ENCODE data around the gene RING1.

Gene RING1

GRCh38 chr6:33247977-33248642, 39.8 kb downstream of the RING1 start:
- peak overlapping the region; percentile 27 to 87 for H3K4ac ChIP-seq (ENCODE audit: low read depth in 1 of 2, low read length in 2 of 2)
- H4K8ac ChIP-seq (ENCODE audit: low read length) = peak overlapping the region; percentile 74
- peak overlapping the region; percentile 33 to 68 for H2BK12ac ChIP-seq (ENCODE audit: low read length in 2 of 2)
- H3K9ac ChIP-seq (ENCODE audit: low read length) = peak overlapping the region; percentile 88
- peaks cover 14% of the 10 kb centered on the region for H3K4me1 ChIP-seq (ENCODE audit: control insufficient read depth, insufficient read depth, low read depth, low read length)
- peaks cover 0 to 5% of the 10 kb centered on the region in 2 experiments for H3K27me3 ChIP-seq (ENCODE audit: control insufficient read depth in 1 of 2, insufficient read depth in 1 of 2, low read length in 2 of 2)
- peak overlapping the region; percentile 4 for H2BK15ac ChIP-seq (ENCODE audit: low read depth, poor library complexity, severe bottlenecking)
- H3K9me3 ChIP-seq (ENCODE audit: control insufficient read depth, low read length) = no peaks in the 10 kb centered on the region
- peaks cover 9 to 14% of the 10 kb centered on the region in 2 experiments for H3K36me3 ChIP-seq (ENCODE audit: control insufficient read depth in 1 of 2, insufficient read depth in 2 of 2, low read depth in 1 of 2, low read length in 2 of 2)
- peak overlapping the region; percentile 74 for H2BK120ac ChIP-seq (ENCODE audit: low read depth, low read length)
- H3K23ac ChIP-seq (ENCODE audit: low read length in 2 of 2) = no peak overlapping the region
- no peak overlapping the region for H3K14ac ChIP-seq (ENCODE audit: low read length in 2 of 2)
- peak overlapping the region; percentile 14 for H4K91ac ChIP-seq (ENCODE audit: low read length)
- peak; percentile 89 for DNase-seq
- peak overlapping the region; percentile 79 to 93 for H3K18ac ChIP-seq (ENCODE audit: low read depth in 1 of 2, low read length in 2 of 2)
- peaks cover 12% of the 10 kb centered on the region for H3K79me1 ChIP-seq (replicated peaks; ENCODE audit: low read length, poor library complexity, severe bottlenecking)
- 6% methylated on average over 28 of the region's 28 CpGs for WGBS
- peak overlapping the region; percentile 61 to 72 for H3K4me3 ChIP-seq (ENCODE audit: insufficient read depth in 1 of 2, low read depth in 1 of 2, low read length in 2 of 2)
- H2AFZ ChIP-seq (ENCODE audit: low read depth, low read length) = peak overlapping the region; percentile 73
- H3K4me2 ChIP-seq (ENCODE audit: low read length, poor library complexity, severe bottlenecking) = peak overlapping the region; percentile 95
- no peak overlapping the region for H2BK5ac ChIP-seq (ENCODE audit: low read depth, low read length, poor library complexity, severe bottlenecking)
- no peak overlapping the region for H2AK5ac ChIP-seq (ENCODE audit: low read length, severe bottlenecking)
- H3K27ac ChIP-seq (ENCODE audit: low read length, poor library complexity, severe bottlenecking) = peak overlapping the region; percentile 66

- Histone ChIP-seq H3K9me3 (ENCODE audit: control insufficient read depth, low read length) (no peaks in the 10 kb centered on the region), H2AK5ac (ENCODE audit: low read length, severe bottlenecking) (no peak overlapping the region), H3K18ac (ENCODE audit: low read depth in 1 of 2, low read length in 2 of 2) (peak overlapping the region; percentile 79 to 93), H4K91ac (ENCODE audit: low read length) (peak overlapping the region; percentile 14), H3K23ac (ENCODE audit: low read length in 2 of 2) (peak overlapping the region in 1 of 2 experiments; percentile 75), H3K4me3 (ENCODE audit: insufficient read depth in 1 of 2, low read depth in 1 of 2, low read length in 2 of 2) (peak overlapping the region; percentile 61 to 72), H3K27ac (ENCODE audit: low read length, poor library complexity, severe bottlenecking) (peak overlapping the region; percentile 66), H3K14ac (ENCODE audit: low read length in 2 of 2) (peak overlapping the region in 1 of 2 experiments; percentile 31), H3K36me3 (ENCODE audit: control insufficient read depth in 1 of 2, insufficient read depth in 2 of 2, low read depth in 1 of 2, low read length in 2 of 2) (peaks cover 9 to 14% of the 10 kb centered on the region in 2 experiments), H3K4me1 (ENCODE audit: control insufficient read depth, insufficient read depth, low read depth, low read length) (peaks cover 14% of the 10 kb centered on the region), H4K8ac (ENCODE audit: low read length) (peak overlapping the region; percentile 71), H2BK5ac (ENCODE audit: low read depth, low read length, poor library complexity, severe bottlenecking) (no peak overlapping the region), H3K4ac (ENCODE audit: low read depth in 1 of 2, low read length in 2 of 2) (peak overlapping the region; percentile 27 to 87), H3K27me3 (ENCODE audit: control insufficient read depth in 1 of 2, insufficient read depth in 1 of 2, low read length in 2 of 2) (peaks cover 0 to under 1% of the 10 kb centered on the region in 2 experiments), H3K9ac (ENCODE audit: low read length) (peak overlapping the region; percentile 88), H3K79me1 (replicated peaks; ENCODE audit: low read length, poor library complexity, severe bottlenecking) (peaks cover 12% of the 10 kb centered on the region), H2BK12ac (ENCODE audit: low read length in 2 of 2) (peak overlapping the region; percentile 33 to 68), H2BK120ac (ENCODE audit: low read depth, low read length) (peak overlapping the region; percentile 74), H2AFZ (ENCODE audit: low read depth, low read length) (peak overlapping the region; percentile 73), H3K4me2 (ENCODE audit: low read length, poor library complexity, severe bottlenecking) (peak overlapping the region; percentile 95), H2BK15ac (ENCODE audit: low read depth, poor library complexity, severe bottlenecking) (no peak overlapping the region)
- peak; percentile 80 for DNase-seq
- WGBS = 7% methylated on average over 17 of the region's 18 CpGs
Measured at GRCh38 chr6:33248643-33248931, 40.3 kb downstream of the RING1 start.

DNA sequence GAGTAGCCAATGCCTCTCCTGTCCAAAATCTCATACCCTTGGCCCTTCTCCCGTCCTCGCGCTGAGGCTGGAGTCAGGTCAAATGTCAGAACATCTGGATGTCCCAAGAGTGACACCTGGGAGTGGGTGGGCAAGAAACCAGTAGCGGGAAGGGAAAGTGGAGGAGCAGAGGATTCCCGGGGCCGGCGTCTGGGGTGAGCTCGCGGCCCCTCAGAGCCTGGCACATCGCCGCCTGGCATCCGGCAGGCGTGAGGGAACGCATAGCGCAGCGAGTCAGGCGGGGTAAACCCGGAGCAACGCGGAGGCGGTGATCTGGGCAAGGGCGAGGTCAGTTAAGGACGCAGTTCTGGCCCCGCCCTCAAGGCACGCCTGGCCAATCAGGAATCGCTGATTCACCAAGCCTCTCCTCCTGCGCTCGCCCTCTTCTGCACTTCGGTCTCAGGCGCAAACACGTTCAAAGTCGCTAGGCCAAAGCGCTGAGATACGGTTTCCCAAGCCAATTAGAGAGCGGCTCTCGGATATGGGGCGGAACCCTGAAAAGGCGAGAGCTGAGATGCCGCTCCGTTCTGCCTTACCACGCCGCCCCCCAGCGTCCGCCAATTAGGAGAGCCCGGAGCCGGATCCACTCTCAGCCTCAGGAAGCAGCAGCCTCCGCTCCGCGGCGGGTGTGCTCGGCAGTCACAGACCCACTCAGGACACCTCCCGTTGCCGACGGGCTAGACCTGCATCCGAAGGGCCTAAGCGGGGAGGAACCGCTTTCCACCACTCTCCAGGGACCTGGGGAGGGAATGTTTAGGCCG, 40.8 kb downstream of the RING1 start:
- peaks cover 9 to 14% of the 10 kb centered on the region in 2 experiments for H3K36me3 ChIP-seq (ENCODE audit: control insufficient read depth in 1 of 2, insufficient read depth in 2 of 2, low read depth in 1 of 2, low read length in 2 of 2)
- H2BK15ac ChIP-seq (ENCODE audit: low read depth, poor library complexity, severe bottlenecking) = peak overlapping the region; percentile 87
- peak overlapping the region; percentile 79 for H2AFZ ChIP-seq (ENCODE audit: low read depth, low read length)
- H3K4me2 ChIP-seq (ENCODE audit: low read length, poor library complexity, severe bottlenecking) = peak overlapping the region; percentile 95
- peak overlapping the region; percentile 67 to 89 for H3K4me3 ChIP-seq (ENCODE audit: insufficient read depth in 1 of 2, low read depth in 1 of 2, low read length in 2 of 2)
- H2BK12ac ChIP-seq (ENCODE audit: low read length in 2 of 2) = peak overlapping the region; percentile 61 to 68
- peak; percentile 100 for DNase-seq
- H3K27me3 ChIP-seq (ENCODE audit: control insufficient read depth in 1 of 2, insufficient read depth in 1 of 2, low read length in 2 of 2) = no peaks in the 10 kb centered on the region
- H2BK5ac ChIP-seq (ENCODE audit: low read depth, low read length, poor library complexity, severe bottlenecking) = no peak overlapping the region
- peaks cover 14% of the 10 kb centered on the region for H3K4me1 ChIP-seq (ENCODE audit: control insufficient read depth, insufficient read depth, low read depth, low read length)
- H3K79me1 ChIP-seq (replicated peaks; ENCODE audit: low read length, poor library complexity, severe bottlenecking) = peaks cover 12% of the 10 kb centered on the region
- H3K27ac ChIP-seq (ENCODE audit: low read length, poor library complexity, severe bottlenecking) = peak overlapping the region; percentile 97
- H2AK5ac ChIP-seq (ENCODE audit: low read length, severe bottlenecking) = peak overlapping the region; percentile 31
- WGBS = under 1% methylated on average over 57 of the region's 58 CpGs
- peak overlapping the region; percentile 100 for H4K8ac ChIP-seq (ENCODE audit: low read length)
- H2BK120ac ChIP-seq (ENCODE audit: low read depth, low read length) = peak overlapping the region; percentile 74
- peak overlapping the region; percentile 93 to 96 for H3K18ac ChIP-seq (ENCODE audit: low read depth in 1 of 2, low read length in 2 of 2)
- H3K14ac ChIP-seq (ENCODE audit: low read length in 2 of 2) = peak overlapping the region in 1 of 2 experiments; percentile 94
- H3K4ac ChIP-seq (ENCODE audit: low read depth in 1 of 2, low read length in 2 of 2) = peak overlapping the region; percentile 49 to 87
- peak overlapping the region in 1 of 2 experiments; percentile 75 for H3K23ac ChIP-seq (ENCODE audit: low read length in 2 of 2)
- H4K91ac ChIP-seq (ENCODE audit: low read length) = peak overlapping the region; percentile 96
- peak overlapping the region; percentile 97 for H3K9ac ChIP-seq (ENCODE audit: low read length)
- no peaks in the 10 kb centered on the region for H3K9me3 ChIP-seq (ENCODE audit: control insufficient read depth, low read length)

Data from mesenchymal stem cell (in vitro differentiated cells and primary cell).